IMR-90 (cell line): ENCODE results near the gene STAM2. TPM values are rescaled to one million over a fixed set of nuclear protein-coding genes. Genes with fewer than 3 reads are reported as not detected.

Experiments used
- ATAC-seq: fragments of 200-7000 bp; cut with Tn5 transposase; 2 replicates; pipeline ENCODE4 v1.9.1; 2020; ENCODE audit warnings: low read depth, mild to moderate bottlenecking, moderate library complexity
- BruUV-seq: library from RNA; stranded (reverse); fragments of 400-500 nt; replicated peaks from 2 replicates; lab custom pipeline; 2021; lab: Mats Ljungman, UMichigan
- CTCF ChIA-PET: fragments of 300-600 bp; formaldehyde crosslinking; extraction: SDS; loops from one replicate; lab custom pipeline; 2021; ENCODE audit warnings: antibody characterized with exemption; lab: Yijun Ruan, JAX
- POLR2A ChIA-PET: fragments of 300-600 bp; sonication (Branson Sonifier 250); formaldehyde crosslinking; loops from one replicate; lab custom pipeline; 2022; ENCODE audit warnings: antibody characterized with exemption; ENCODE audit not compliant: unreplicated experiment; lab: Charles Lee
- DNase-seq: peaks from one replicate; pipeline ENCODE4 v3.0.0; 2013
- H2AFZ ChIP-seq: replicated peaks from 2 replicates; pipeline ENCODE3; 2013; ENCODE audit warnings: low read length, mild to moderate bottlenecking; ENCODE audit not compliant: poor library complexity
- H2AK5ac ChIP-seq: 2 replicates; pipeline ENCODE4 v1.6.1; 2013; ENCODE audit warnings: low read depth, low read length, inconsistent platforms
- H2AK9ac ChIP-seq: replicated peaks from 2 replicates; pipeline ENCODE3; 2013; ENCODE audit warnings: mild to moderate bottlenecking, low read depth, low read length, moderate library complexity; ENCODE audit not compliant: poor library complexity
- H2BK120ac ChIP-seq: 2 replicates; pipeline ENCODE4 v1.6.1; 2013; ENCODE audit warnings: low read depth, low read length, inconsistent platforms
- H2BK15ac ChIP-seq: 3 replicates; pipeline ENCODE4 v1.6.1; 2013; ENCODE audit warnings: low read depth, low read length, inconsistent platforms
- H2BK20ac ChIP-seq: 2 replicates; pipeline ENCODE4 v1.6.1; 2013; ENCODE audit warnings: low read depth, mild to moderate bottlenecking, inconsistent platforms, low read length, moderate library complexity
- H2BK5ac ChIP-seq: 2 replicates; pipeline ENCODE4 v1.6.1; 2013; ENCODE audit warnings: mild to moderate bottlenecking, low read depth, low read length, inconsistent platforms; ENCODE audit not compliant: poor library complexity, severe bottlenecking
- H3K14ac ChIP-seq: replicated peaks from 2 replicates; pipeline ENCODE4 v1.6.1; 2013; ENCODE audit warnings: low read depth, low read length, inconsistent platforms
- H3K18ac ChIP-seq: 2 replicates; pipeline ENCODE4 v1.6.1; 2013; ENCODE audit warnings: low read depth, low read length, control low read depth
- H3K23ac ChIP-seq: 2 replicates; pipeline ENCODE4 v1.6.1; 2013; ENCODE audit warnings: low read depth, low read length, inconsistent platforms
- H3K27ac ChIP-seq: 2 replicates; pipeline ENCODE4 v1.5.1; 2013; ENCODE audit warnings: mild to moderate bottlenecking, control low read depth, low read length; ENCODE audit not compliant: insufficient read depth
- H3K27me3 ChIP-seq: 2 replicates; pipeline ENCODE4 v1.6.1; 2013; ENCODE audit warnings: low read length; ENCODE audit not compliant: control insufficient read depth, insufficient read depth
- H3K36me3 ChIP-seq: 2 replicates; pipeline ENCODE4 v1.6.1; 2013; ENCODE audit warnings: low read length, mixed read lengths; ENCODE audit not compliant: control insufficient read depth, insufficient read depth
- H3K4ac ChIP-seq: 2 replicates; pipeline ENCODE4 v1.6.1; 2013; ENCODE audit warnings: low read depth, low read length, inconsistent platforms
- H3K4me1 ChIP-seq: 2 replicates; pipeline ENCODE4 v1.6.1; 2013; ENCODE audit warnings: low read length, mixed read lengths; ENCODE audit not compliant: control insufficient read depth, insufficient read depth
- H3K4me2 ChIP-seq: 2 replicates; pipeline ENCODE4 v1.6.1; 2013; ENCODE audit warnings: low read depth, mild to moderate bottlenecking, control low read depth, low read length, moderate library complexity
- H3K4me3 ChIP-seq: 2 replicates; pipeline ENCODE4 v1.5.1; 2013; ENCODE audit warnings: low read depth, mild to moderate bottlenecking, control low read depth, low read length, moderate library complexity; ENCODE audit not compliant: insufficient read depth
- H3K56ac ChIP-seq: 2 replicates; pipeline ENCODE4 v1.6.1; 2013; ENCODE audit warnings: low read length, inconsistent platforms; ENCODE audit not compliant: insufficient read depth; ENCODE audit errors: extremely low read depth
- H3K79me1 ChIP-seq, 2 experiments: 2 replicates each; pipeline ENCODE4 v1.6.1; 2013; ENCODE audit warnings: low read length in 2 of 2, inconsistent platforms in 1 of 2, low read depth in 1 of 2
- H3K9ac ChIP-seq: 2 replicates; pipeline ENCODE4 v1.6.1; 2013; ENCODE audit warnings: low read depth, low read length, control low read depth
- H3K9me1 ChIP-seq: 2 replicates; pipeline ENCODE4 v1.6.1; 2013; ENCODE audit warnings: low read length, inconsistent platforms; ENCODE audit not compliant: insufficient read depth
- H3K9me3 ChIP-seq: 2 replicates; pipeline ENCODE4 v1.6.1; 2013; ENCODE audit warnings: low read length; ENCODE audit not compliant: control insufficient read depth, insufficient read depth
- H4K20me1 ChIP-seq: 2 replicates; pipeline ENCODE4 v1.6.1; 2013; ENCODE audit warnings: low read length, inconsistent platforms; ENCODE audit not compliant: insufficient read depth
- H4K5ac ChIP-seq: 2 replicates; pipeline ENCODE4 v1.6.1; 2013; ENCODE audit warnings: mild to moderate bottlenecking, low read depth, low read length, control low read depth
- H4K8ac ChIP-seq, 2 experiments: 2 replicates each; pipeline ENCODE4 v1.6.1; 2013; ENCODE audit warnings: low read depth in 2 of 2, low read length in 2 of 2, control low read depth in 1 of 2, inconsistent platforms in 1 of 2
- H4K91ac ChIP-seq: 2 replicates; pipeline ENCODE4 v1.6.1; 2013; ENCODE audit warnings: low read depth, low read length, inconsistent platforms; ENCODE audit not compliant: insufficient read depth
- CHD1 ChIP-seq: IDR thresholded peaks from 2 replicates; pipeline ENCODE4 v1.6.1; 2012; ENCODE audit warnings: low read depth, low read length, improper control_type of control experiment
- CTCF ChIP-seq: conservative IDR thresholded peaks from 2 replicates; pipeline ENCODE4 v1.5.1; 2012; ENCODE audit warnings: mild to moderate bottlenecking, low read depth, low read length, improper control_type of control experiment
- FOS ChIP-seq: fragments of 150-350 bp; IDR thresholded peaks from 2 replicates; pipeline ENCODE4 v1.6.1; 2016; ENCODE audit warnings: low read depth, low read length
- MAFK ChIP-seq: IDR thresholded peaks from 2 replicates; pipeline ENCODE4 v1.6.1; 2012; ENCODE audit warnings: low read depth, low read length, improper control_type of control experiment
- MXI1 ChIP-seq: IDR thresholded peaks from 2 replicates; pipeline ENCODE4 v1.6.1; 2012; ENCODE audit warnings: low read depth, mild to moderate bottlenecking, low read length, moderate library complexity, borderline replicate concordance
- SMC3 ChIP-seq: fragments of 150-350 bp; IDR thresholded peaks from 2 replicates; pipeline ENCODE4 v1.6.1; 2016; ENCODE audit warnings: low read depth, mild to moderate bottlenecking, antibody characterized with exemption, low read length, moderate library complexity
- USF2 ChIP-seq: fragments of 150-350 bp; IDR thresholded peaks from 2 replicates; pipeline ENCODE4 v1.6.1; 2017; ENCODE audit warnings: mild to moderate bottlenecking, antibody characterized with exemption, low read length, low read depth
- WGBS, 2 experiments: methylation state at CpG; one replicate each; pipeline versions ENCODE4 v1.1.5 to v1.1.7; 2013; ENCODE audit warnings: missing lambda C conversion rate in 2 of 2; ENCODE audit not compliant: insufficient read length in 1 of 2; ENCODE audit errors: extremely low coverage in 2 of 2; 5-methylcytosine and 5-hydroxymethylcytosine counted together
- dilution Hi-C: fragments of 300-500 bp; cut with HindIII; formaldehyde crosslinking; loops from one replicate; pipeline ENCODE4 v1.14.3; 2018; ENCODE audit warnings: low sequenced_read_pairs; ENCODE audit not compliant: unreplicated experiment
- in situ Hi-C: fragments of 300-500 bp; cut with MboI; formaldehyde crosslinking; loops from 3 replicates; pipeline ENCODE4 v1.14.3; 2019; ENCODE audit warnings: low sequenced_read_pairs, inconsistent platforms, mixed read lengths
- intact Hi-C: fragments of 100-400 bp; cut with micrococcal nuclease; formaldehyde crosslinking; loops from 2 replicates; pipeline ENCODE4 v1.10.0; 2022
- microRNA-seq, 2 experiments: library from miRNA; stranded (forward) in 1 of 2; unstranded in 1 of 2; fragments of 10-50 nt in 1 of 2; fragments of <30 nt in 1 of 2; gene quantifications in 1 of 2; microRNA quantifications in 1 of 2; one replicate each; pipeline versions ENCODE3 to v1.1.0; 2013 to 2020; ENCODE audit not compliant: insufficient read depth in 1 of 2, insufficient read length in 1 of 2, unreplicated experiment in 1 of 2
- polyA plus RNA-seq, 3 experiments: library from polyadenylated mRNA; depleted of rRNA; stranded (reverse); fragments of >200 nt; gene quantifications; 2 replicates each; pipeline ENCODE4 v1.2.3, GENCODE V29; 2012; ENCODE audit warnings: low replicate concordance in 1 of 3
- small RNA-seq, 5 experiments: library from RNA; depleted of rRNA; stranded (forward); fragments of <200 nt; gene quantifications; one replicate each; pipeline ENCODE3, GENCODE V24; 2012
- total RNA-seq: library from RNA; depleted of rRNA; stranded (reverse); fragments of >200 nt; gene quantifications from 2 replicates; pipeline ENCODE4 v1.2.3, GENCODE V29; 2012; rRNA removed

The STAM2 gene
- total and polyA plus RNA-seq, 2 of the 4 experiments (the other 2 are of a cell fraction): 12.5 to 29.2 TPM

GRCh38 chr2:152067823-152068222 is 107.7 kb downstream of the STAM2 start:
- CTCF ChIA-PET: no interaction called here
- ATAC-seq: peak; percentile 35

More at GRCh38 chr2:152067823-152068222, 107.7 kb downstream of the STAM2 start:
- no peak overlapping the region for H2BK20ac ChIP-seq
- no peaks in the 10 kb centered on the region for H3K36me3 ChIP-seq
- no peak overlapping the region for H3K14ac ChIP-seq
- no peak overlapping the region for H2BK5ac ChIP-seq
- H2AK5ac ChIP-seq: no peak overlapping the region
- no peak overlapping the region for H2AK9ac ChIP-seq
- H3K79me1 ChIP-seq: no peaks in the 10 kb centered on the region
- no peaks in the 10 kb centered on the region; the same call in none of the 2 replicates for H3K27me3 ChIP-seq
- dilution Hi-C loops: no loop called here
- H3K56ac ChIP-seq: no peak overlapping the region
- H3K9me3 ChIP-seq: no peaks in the 10 kb centered on the region
- no peak for DNase-seq
- H3K9me1 ChIP-seq: peaks cover 3% of the 10 kb centered on the region; the same call in 1 of the 2 replicates
- H4K91ac ChIP-seq: no peak overlapping the region
- no peak overlapping the region for H2AFZ ChIP-seq
- intact Hi-C loops: no loop called here
- no peak overlapping the region for H3K4ac ChIP-seq
- no peak overlapping the region for H3K18ac ChIP-seq
- TF ChIP-seq MXI1 (no peak), CHD1 (no peak), MAFK (no peak), USF2 (no peak), SMC3 (no peak), FOS (no peak), CTCF (no peak)
- 50% methylated on average over 1 of the region's 1 CpG; no CpG with 5 or more reads in 1 of the 2 experiments for WGBS, 2 experiments
- in situ Hi-C loops: no loop called here
- POLR2A ChIA-PET: no interaction called here
- no peak overlapping the region for H3K9ac ChIP-seq
- H3K4me3 ChIP-seq: no peak overlapping the region
- H3K23ac ChIP-seq: no peak overlapping the region
- no peak overlapping the region for H4K5ac ChIP-seq
- no peak overlapping the region for H3K27ac ChIP-seq
- H2BK120ac ChIP-seq: no peak overlapping the region
- no peaks in the 10 kb centered on the region; the same call in none of the 2 replicates for H3K4me1 ChIP-seq
- no peak overlapping the region for H3K4me2 ChIP-seq
- BruUV-seq: no TSS peak
- H4K8ac ChIP-seq: no peak overlapping the region
- no peaks in the 10 kb centered on the region for H4K20me1 ChIP-seq
- H2BK15ac ChIP-seq: no peak overlapping the region

Small RNA genes within 50 kb of the gene (microRNA-seq; reads per million reads assigned to microRNA genes)
- gene RPL30P2 (ENCODE audit: insufficient read depth, insufficient read length): not detected

Small RNA genes within 50 kb of the gene (small RNA-seq; reads per million reads assigned to genes)
- 0 to 0.46 (median 0) reads per million in 5 experiments for gene RPL30P2

Other genes with a start within 250 kb of the STAM2 start
- 0.28 and 0.36 TPM in 2 replicates for gene CACNB4, start 76.7 kb downstream of the STAM2 start, total RNA-seq
- 0.04 and 0.12 TPM in 2 replicates for gene CACNB4, start 76.7 kb downstream of the STAM2 start, polyA plus RNA-seq (2012; rRNA removed)
- gene FMNL2, start 159.4 kb upstream of the STAM2 start, total RNA-seq: 10.9 and 15.6 TPM in 2 replicates
- 8.5 and 11.4 TPM in 2 replicates for gene FMNL2, start 159.4 kb upstream of the STAM2 start, polyA plus RNA-seq (2012; rRNA removed)